ENCODE data around the gene RBMS1. TPM values are rescaled to one million over a fixed set of nuclear protein-coding genes. Genes with fewer than 3 reads are reported as not detected.
"Not testable (repeated sequence)": the region's sequence is repeated elsewhere in the genome, so short reads cannot be mapped to it uniquely, and the experiment has no call there.

The RBMS1 gene
- total RNA-seq, 2 donors from 2014 or later: 45.0 to 62.1 TPM

DNA sequence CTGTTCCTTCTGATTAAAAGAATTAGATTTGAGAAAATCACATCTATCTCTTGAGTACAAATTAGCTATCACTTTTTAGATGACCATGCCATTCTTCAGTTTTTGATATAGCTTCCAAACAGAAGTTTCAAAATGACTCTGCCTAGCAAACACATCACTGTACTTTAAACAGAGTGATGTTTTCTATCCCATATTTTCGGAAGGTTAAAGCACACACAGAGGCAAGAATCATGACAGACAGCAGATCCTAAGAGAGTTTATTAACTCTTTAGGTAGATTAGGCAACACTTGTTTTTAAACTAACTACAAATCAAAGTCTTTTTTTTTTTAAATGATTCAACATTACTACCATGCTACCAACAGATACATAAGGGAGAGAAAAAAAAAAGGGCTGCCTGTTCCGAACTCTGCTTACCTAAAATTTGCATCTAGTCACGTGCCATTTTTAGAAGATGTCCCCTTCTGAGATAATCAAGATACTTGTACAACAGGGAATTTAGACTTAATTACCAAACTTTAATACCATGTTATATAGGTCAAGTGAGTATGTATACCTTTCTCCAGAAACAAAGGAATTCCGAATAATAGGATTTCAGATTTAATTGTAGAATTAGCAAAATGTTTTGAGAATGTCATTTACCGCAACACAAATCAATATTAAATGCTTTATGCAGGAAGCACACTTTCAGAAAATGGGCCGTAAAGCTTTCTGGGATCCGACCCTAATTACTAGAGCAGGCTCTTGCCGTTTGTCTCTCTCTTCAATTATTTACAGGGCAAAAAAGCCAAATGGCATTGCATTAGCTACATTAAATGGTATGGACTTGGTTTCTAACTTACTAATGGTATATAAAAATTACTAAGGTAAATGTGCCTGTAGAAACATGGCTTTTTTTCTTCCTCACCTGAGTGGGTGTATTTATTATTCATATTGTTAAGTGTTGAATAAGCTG, 2.6 kb downstream of the RBMS1 start:
- H3K9me3 Mint-ChIP-seq: no peaks in the 10 kb centered on the region
- ATAC-seq (replicated peaks): peak; percentile 8
- H3K4me3 Mint-ChIP-seq: peak overlapping the region; percentile 93
- peak overlapping the region; percentile 97 for H3K27ac Mint-ChIP-seq
- H3K4me1 Mint-ChIP-seq: peaks cover 38% of the 10 kb centered on the region
- no peaks in the 10 kb centered on the region for H3K27me3 Mint-ChIP-seq
- peaks cover 21% of the 10 kb centered on the region for H3K36me3 Mint-ChIP-seq (ENCODE audit: low read depth)

DNA sequence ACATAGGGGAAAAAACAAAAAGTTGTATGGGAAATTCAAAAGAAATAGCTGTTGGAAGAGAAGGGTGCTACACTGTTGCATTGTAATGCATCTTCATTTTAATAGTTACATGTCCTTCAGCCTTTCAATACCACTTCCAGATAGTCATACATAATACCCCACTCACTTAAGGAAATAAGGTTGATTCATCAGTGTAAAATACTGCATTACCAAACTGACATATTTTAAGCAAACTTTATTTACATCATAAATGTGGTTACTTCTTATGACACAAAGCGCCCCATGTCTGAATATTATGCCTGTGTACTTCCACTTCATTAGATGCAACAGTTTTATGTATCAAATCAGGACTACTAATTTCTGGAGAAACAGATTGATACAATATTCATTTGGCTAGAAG, 4.5 kb downstream of the RBMS1 start:
- Mint-ChIP-seq H3K4me3 (peak overlapping the region; percentile 45), H3K36me3 (ENCODE audit: low read depth) (peaks cover 21% of the 10 kb centered on the region), H3K4me1 (peaks cover 43% of the 10 kb centered on the region), H3K9me3 (no peaks in the 10 kb centered on the region), H3K27ac (peak overlapping the region; percentile 58), H3K27me3 (no peaks in the 10 kb centered on the region)
- peak; percentile 50 for ATAC-seq (replicated peaks)

DNA sequence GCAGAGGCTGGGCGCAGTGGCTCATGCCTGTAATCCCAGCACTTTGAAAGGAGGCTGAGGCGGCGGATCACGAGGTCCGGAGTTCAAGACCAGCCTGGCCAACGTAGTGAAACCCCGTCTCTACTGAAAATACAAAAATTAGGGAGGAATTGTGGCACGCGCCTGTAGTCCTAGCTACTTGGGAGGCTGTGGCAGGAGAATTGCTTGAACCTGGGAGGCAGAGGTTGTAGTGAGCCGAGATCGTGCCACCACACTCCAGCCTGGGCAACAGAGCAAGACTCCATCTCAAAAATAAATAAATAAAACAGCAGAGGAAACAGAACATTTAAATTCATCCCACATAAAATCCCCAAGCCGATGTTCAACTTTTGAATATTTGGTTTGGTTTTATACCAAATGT, 5.3 kb downstream of the RBMS1 start:
- Mint-ChIP-seq H3K36me3 (ENCODE audit: low read depth) (peaks cover 21% of the 10 kb centered on the region), H3K27ac (peak overlapping the region; percentile 39), H3K4me3 (peak overlapping the region; percentile 88), H3K4me1 (peaks cover 43% of the 10 kb centered on the region)
- not testable (repeated sequence) for H3K9me3 Mint-ChIP-seq; ATAC-seq (replicated peaks); H3K27me3 Mint-ChIP-seq

- H3K4me3 Mint-ChIP-seq: peak overlapping the region; percentile 88
- ATAC-seq (replicated peaks): no peak
- no peak overlapping the region for H3K27ac Mint-ChIP-seq
- peaks cover 42% of the 10 kb centered on the region for H3K4me1 Mint-ChIP-seq
- no peaks in the 10 kb centered on the region for H3K27me3 Mint-ChIP-seq
- no peaks in the 10 kb centered on the region for H3K9me3 Mint-ChIP-seq
- H3K36me3 Mint-ChIP-seq (ENCODE audit: low read depth): peaks cover 10% of the 10 kb centered on the region
Measured at GRCh38 chr2:160486341-160486740, 7.3 kb downstream of the RBMS1 start.

DNA sequence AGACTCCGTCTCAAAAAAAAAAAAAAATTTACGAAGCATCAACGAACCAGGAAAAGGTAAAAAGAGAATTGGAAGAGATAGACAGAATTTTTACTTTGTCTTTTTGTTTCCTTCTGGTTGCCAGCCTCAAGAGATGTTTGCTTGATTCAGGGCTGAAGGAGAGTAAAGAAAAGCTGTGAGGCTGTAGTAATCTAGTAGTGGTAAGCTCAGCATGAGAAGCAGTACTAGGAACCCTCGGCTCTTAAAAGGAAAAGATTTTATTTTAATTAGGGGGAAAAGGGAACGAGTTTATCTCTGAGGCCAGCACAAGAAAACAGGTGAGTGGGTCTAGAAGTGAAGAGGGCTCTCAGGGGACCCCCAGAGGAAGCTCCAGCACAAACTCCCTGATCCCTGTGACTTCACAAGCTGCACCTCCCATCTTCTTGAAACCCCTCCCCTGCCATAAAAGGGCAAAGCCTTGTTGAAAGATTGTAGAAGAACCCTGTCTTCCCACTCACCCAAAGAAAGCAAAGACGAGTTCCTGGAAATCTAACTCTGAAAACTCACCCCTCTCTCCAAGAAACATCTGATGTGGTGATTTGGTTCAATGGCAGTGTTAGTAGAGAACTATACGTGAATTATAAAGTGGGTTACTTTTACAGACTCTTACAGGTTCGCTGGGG, 8.6 kb downstream of the RBMS1 start:
- no peaks in the 10 kb centered on the region for H3K9me3 Mint-ChIP-seq
- H3K27me3 Mint-ChIP-seq: no peaks in the 10 kb centered on the region
- no peaks in the 10 kb centered on the region for H3K36me3 Mint-ChIP-seq (ENCODE audit: low read depth)
- ATAC-seq (replicated peaks): peak; percentile 75
- peak overlapping the region; percentile 97 for H3K27ac Mint-ChIP-seq
- H3K4me3 Mint-ChIP-seq: peak overlapping the region; percentile 88
- peaks cover 33% of the 10 kb centered on the region for H3K4me1 Mint-ChIP-seq

GRCh38 chr2:160482673-160483072, 10.9 kb downstream of the RBMS1 start:
- peak overlapping the region; percentile 85 for H3K27ac Mint-ChIP-seq
- no peaks in the 10 kb centered on the region for H3K9me3 Mint-ChIP-seq
- peak overlapping the region; percentile 73 for H3K4me3 Mint-ChIP-seq
- H3K36me3 Mint-ChIP-seq (ENCODE audit: low read depth): peaks cover 4% of the 10 kb centered on the region
- peaks cover 37% of the 10 kb centered on the region for H3K4me1 Mint-ChIP-seq
- ATAC-seq (replicated peaks): peak; percentile 73
- no peaks in the 10 kb centered on the region for H3K27me3 Mint-ChIP-seq

GRCh38 chr2:160479269-160479668, 14.3 kb downstream of the RBMS1 start:
- H3K4me3 Mint-ChIP-seq: peak overlapping the region; percentile 33
- no peaks in the 10 kb centered on the region for H3K27me3 Mint-ChIP-seq
- H3K36me3 Mint-ChIP-seq (ENCODE audit: low read depth): peaks cover 4% of the 10 kb centered on the region
- peaks cover 22% of the 10 kb centered on the region for H3K4me1 Mint-ChIP-seq
- H3K9me3 Mint-ChIP-seq: no peaks in the 10 kb centered on the region
- peak overlapping the region; percentile 51 for H3K27ac Mint-ChIP-seq
- ATAC-seq (replicated peaks): no peak

- H3K36me3 Mint-ChIP-seq (ENCODE audit: low read depth): peaks cover 4% of the 10 kb centered on the region
- H3K9me3 Mint-ChIP-seq: no peaks in the 10 kb centered on the region
- no peaks in the 10 kb centered on the region for H3K27me3 Mint-ChIP-seq
- H3K27ac Mint-ChIP-seq: peak overlapping the region; percentile 51
- ATAC-seq (replicated peaks): no peak
- H3K4me1 Mint-ChIP-seq: peaks cover 23% of the 10 kb centered on the region
- H3K4me3 Mint-ChIP-seq: peak overlapping the region; percentile 33
Measured at GRCh38 chr2:160478660-160479059, 14.9 kb downstream of the RBMS1 start.

GRCh38 chr2:160477032-160477431, 16.6 kb downstream of the RBMS1 start:
- Mint-ChIP-seq H3K4me1 (peaks cover 26% of the 10 kb centered on the region), H3K27ac (peak overlapping the region; percentile 40), H3K9me3 (no peaks in the 10 kb centered on the region), H3K36me3 (ENCODE audit: low read depth) (peaks cover 12% of the 10 kb centered on the region), H3K27me3 (no peaks in the 10 kb centered on the region), H3K4me3 (no peak overlapping the region)
- ATAC-seq (replicated peaks): no peak

- H3K27me3 Mint-ChIP-seq: no peaks in the 10 kb centered on the region
- peaks cover 12% of the 10 kb centered on the region for H3K36me3 Mint-ChIP-seq (ENCODE audit: low read depth)
- peaks cover 38% of the 10 kb centered on the region for H3K4me1 Mint-ChIP-seq
- H3K27ac Mint-ChIP-seq: peak overlapping the region; percentile 97
- H3K9me3 Mint-ChIP-seq: no peaks in the 10 kb centered on the region
- no peak for ATAC-seq (replicated peaks)
- H3K4me3 Mint-ChIP-seq: peak overlapping the region; percentile 72
Measured at GRCh38 chr2:160474891-160475787, 18.5 kb downstream of the RBMS1 start.

DNA sequence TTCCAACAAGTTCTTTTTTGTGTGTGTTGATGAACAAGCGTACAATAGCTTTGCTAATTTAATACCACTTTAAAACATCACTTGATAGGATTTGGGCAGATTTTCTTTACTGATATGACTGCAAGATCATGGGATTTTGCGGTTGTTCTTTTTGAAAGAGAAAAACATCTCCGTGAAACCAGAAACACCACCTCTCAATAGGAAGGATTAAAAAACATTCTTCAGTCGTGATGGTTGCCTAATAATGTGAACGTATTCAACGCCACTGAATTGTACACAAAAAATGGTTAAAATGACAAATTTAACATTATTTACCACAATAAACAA, 19.3 kb downstream of the RBMS1 start:
- Mint-ChIP-seq H3K27ac (peak overlapping the region; percentile 97), H3K27me3 (no peaks in the 10 kb centered on the region), H3K4me1 (peaks cover 38% of the 10 kb centered on the region), H3K36me3 (ENCODE audit: low read depth) (peaks cover 12% of the 10 kb centered on the region), H3K4me3 (peak overlapping the region; percentile 72), H3K9me3 (no peaks in the 10 kb centered on the region)
- ATAC-seq (replicated peaks): peak; percentile 23

- no peaks in the 10 kb centered on the region for H3K9me3 Mint-ChIP-seq
- peak; percentile 1 for ATAC-seq (replicated peaks)
Measured at GRCh38 chr2:160473468-160474318, 19.9 kb downstream of the RBMS1 start.

GRCh38 chr2:160472839-160473251, 20.8 kb downstream of the RBMS1 start:
- peak; percentile 77 for ATAC-seq (replicated peaks)
- Mint-ChIP-seq H3K27ac (peak overlapping the region; percentile 97), H3K4me3 (peak overlapping the region; percentile 72), H3K9me3 (no peaks in the 10 kb centered on the region), H3K36me3 (ENCODE audit: low read depth) (peaks cover 8% of the 10 kb centered on the region), H3K4me1 (peaks cover 34% of the 10 kb centered on the region), H3K27me3 (no peaks in the 10 kb centered on the region)

More at GRCh38 chr2:160473468-160474318, 19.9 kb downstream of the RBMS1 start:
- H3K27me3 Mint-ChIP-seq: no peaks in the 10 kb centered on the region
- H3K4me3 Mint-ChIP-seq: peak overlapping the region; percentile 72
- H3K27ac Mint-ChIP-seq: peak overlapping the region; percentile 97
- H3K4me1 Mint-ChIP-seq: peaks cover 37% of the 10 kb centered on the region
- H3K36me3 Mint-ChIP-seq (ENCODE audit: low read depth): peaks cover 9% of the 10 kb centered on the region
